ENCODE data around the gene CAV2. TPM values are rescaled to one million over a fixed set of nuclear protein-coding genes. Genes with fewer than 3 reads are reported as not detected.

Gene CAV2
- total and polyA plus RNA-seq, 9 of the 15 experiments (the other 6 are each of a cell fraction or from before 2014, with no cell fraction given): 16.1 to 137 (median 38.3) TPM

DNA sequence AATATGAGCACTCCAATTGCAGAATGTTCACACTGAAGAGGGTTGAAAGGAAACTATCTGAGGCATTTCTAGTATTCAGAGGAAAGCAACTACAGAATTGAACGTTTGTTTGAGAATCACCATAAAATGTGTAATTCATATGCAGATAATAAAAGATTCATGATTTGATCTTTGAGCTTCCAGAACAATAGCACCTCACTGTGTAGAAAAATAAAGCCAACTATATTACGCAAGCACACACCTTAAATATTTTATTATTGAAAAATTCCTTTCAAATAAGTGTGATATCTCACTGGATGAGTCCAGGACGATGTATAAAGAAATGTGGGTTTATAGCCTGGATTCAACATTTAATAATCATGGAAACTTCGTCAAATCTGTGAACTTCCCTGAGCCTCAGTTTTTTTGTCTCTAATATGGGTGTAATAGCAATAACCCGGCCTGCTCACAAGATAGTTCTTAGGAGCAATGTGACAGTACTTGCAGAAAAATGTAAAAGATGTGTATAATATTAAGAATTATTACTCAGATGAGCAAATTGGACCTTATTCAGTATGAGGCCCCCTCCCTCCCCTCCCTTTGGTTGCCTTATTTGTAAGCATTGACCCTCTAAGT is 11.5 kb upstream of the CAV2 start (continued):
- TF ChIP-seq MGA (IDR thresholded peaks at IDR 0.05) (no peak), ESRRA (IDR thresholded peaks at IDR 0.05; ENCODE audit: borderline replicate concordance, low read depth) (no peak), RBM25 (IDR thresholded peaks at IDR 0.05; ENCODE audit: low read depth, low read length, severe bottlenecking) (peak; percentile 82), ADNP (tag; IDR thresholded peaks at IDR 0.05) (peak; percentile 60; the same call in 1 of the 2 replicates), TAF15 (IDR thresholded peaks at IDR 0.05; ENCODE audit: low read depth, low read length) (no peak), HMGN3 (IDR thresholded peaks at IDR 0.05; ENCODE audit: borderline replicate concordance, extremely low read depth, insufficient read length, low read depth, low read length) (no peak), COPS2 (conservative IDR thresholded peaks at IDR 0.05) (no peak), CEBPG (CRISPR knock-in tag; IDR thresholded peaks at IDR 0.05) (no peak), CEBPG (tag; conservative IDR thresholded peaks at IDR 0.05 in 1 of 2, IDR thresholded peaks at IDR 0.05 in 1 of 2) (peak in 1 of 2 experiments; percentile 71; a peak in 3 of 4 replicates), SMARCB1 (IDR thresholded peaks at IDR 0.05; ENCODE audit: insufficient read length, low read depth) (no peak), MCM3 (IDR thresholded peaks at IDR 0.05) (no peak), MCM7 (IDR thresholded peaks at IDR 0.05) (no peak), BCOR (IDR thresholded peaks at IDR 0.05) (peak; percentile 49), RCOR1 (IDR thresholded peaks at IDR 0.05; ENCODE audit: borderline replicate concordance in 1 of 2, low read depth in 2 of 2, low read length in 2 of 2) (no peak), ZNF76 (CRISPR knock-in tag; IDR thresholded peaks at IDR 0.05; ENCODE audit: borderline replicate concordance) (no peak)
- TF ChIP-seq, protein P1, sequence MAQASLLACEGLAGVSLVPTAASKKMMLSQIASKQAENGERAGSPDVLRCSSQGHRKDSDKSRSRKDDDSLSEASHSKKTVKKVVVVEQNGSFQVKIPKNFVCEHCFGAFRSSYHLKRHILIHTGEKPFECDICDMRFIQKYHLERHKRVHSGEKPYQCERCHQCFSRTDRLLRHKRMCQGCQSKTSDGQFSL (CRISPR knock-in tag; IDR thresholded peaks at IDR 0.05): no peak
- TF ChIP-seq, protein P1 (tag; IDR thresholded peaks at IDR 0.05): no peak

Data from K562 (cell line).